Renal cortex interstitium (tissue), 11 donors: ENCODE measurements around the gene HPGDS. TPM values are rescaled to one million over a fixed set of nuclear protein-coding genes. Genes with fewer than 3 reads are reported as not detected.

Source experiments
- DNase-seq, 11 donors: peaks; one replicate each; pipeline ENCODE4 v3.0.0-alpha.2; 2013; ENCODE audit warnings: low read depth in 9 of 11, low spot score in 4 of 11; ENCODE audit errors: extremely low read depth in 1 of 11
- polyA plus RNA-seq, 3 donors: library from polyadenylated mRNA; unstranded; fragments of 120-200 nt; gene quantifications; one replicate each; pipeline ENCODE4 v1.2.1, GENCODE V29; 2013; ENCODE audit not compliant: insufficient read length in 3 of 3

Gene HPGDS
- polyA plus RNA-seq, 3 donors: 2.7 to 5.2 (median 4.0) TPM

GRCh38 chr4:94363136-94363655, 20.6 kb upstream of the HPGDS start:
- DNase-seq: no peak

- DNase-seq: no peak
Observed at GRCh38 chr4:94359838-94360237, 17.2 kb upstream of the HPGDS start.

GRCh38 chr4:94359221-94359620, 16.6 kb upstream of the HPGDS start:
- no peak for DNase-seq

GRCh38 chr4:94358101-94358500, 15.5 kb upstream of the HPGDS start:
- no peak for DNase-seq

- no peak for DNase-seq
Observed at GRCh38 chr4:94357624-94358023, 15.0 kb upstream of the HPGDS start.

- no peak for DNase-seq
Observed at GRCh38 chr4:94356444-94356843, 13.8 kb upstream of the HPGDS start.

- no peak for DNase-seq
Observed at GRCh38 chr4:94354474-94354896, 11.8 kb upstream of the HPGDS start.

- DNase-seq: no peak
Observed at GRCh38 chr4:94352996-94353395, 10.4 kb upstream of the HPGDS start.

- DNase-seq: no peak
Observed at GRCh38 chr4:94352163-94352562, 9.5 kb upstream of the HPGDS start.

- no peak for DNase-seq
Observed at GRCh38 chr4:94351319-94351718, 8.7 kb upstream of the HPGDS start.

- DNase-seq: no peak
Observed at GRCh38 chr4:94350095-94350494, 7.5 kb upstream of the HPGDS start.

- no peak for DNase-seq
Observed at GRCh38 chr4:94349193-94349592, 6.6 kb upstream of the HPGDS start.

- DNase-seq: no peak
Observed at GRCh38 chr4:94348666-94349065, 6.0 kb upstream of the HPGDS start.

GRCh38 chr4:94346541-94346940, 3.9 kb upstream of the HPGDS start:
- no peak for DNase-seq

- DNase-seq: no peak
Observed at GRCh38 chr4:94345969-94346368, 3.3 kb upstream of the HPGDS start.

GRCh38 chr4:94345266-94345665, 2.6 kb upstream of the HPGDS start:
- no peak for DNase-seq

- DNase-seq: no peak
Observed at GRCh38 chr4:94344457-94344856, 1.8 kb upstream of the HPGDS start.

GRCh38 chr4:94341481-94342370, 910 bp downstream of the HPGDS start:
- no peak for DNase-seq

- no peak for DNase-seq
Observed at GRCh38 chr4:94339779-94340178, 2.9 kb downstream of the HPGDS start.

GRCh38 chr4:94338681-94339351, 3.8 kb downstream of the HPGDS start:
- no peak for DNase-seq
